Parathyroid adenoma (tissue), 2 donors: ENCODE results near the gene RPS6KB2.
A peak's percentile ranks its signal among the peaks of the same experiment; 100 is the strongest.

Experiments used
- H2AFZ ChIP-seq: fragments of 300-600 bp; sonication (generic); one replicate; pipeline ENCODE4 v1.7.0; 2017; ENCODE audit warnings: antibody characterized with exemption, mild to moderate bottlenecking
- H3K27ac ChIP-seq: fragments of 300-600 bp; sonication (generic); one replicate; pipeline ENCODE4 v1.7.0; 2017
- H3K27me3 ChIP-seq: fragments of 300-600 bp; sonication (generic); one replicate; pipeline ENCODE4 v1.7.0; 2017; ENCODE audit warnings: low read length; ENCODE audit not compliant: control insufficient read depth, insufficient read depth
- H3K36me3 ChIP-seq: fragments of 300-600 bp; sonication (generic); one replicate; pipeline ENCODE4 v1.7.0; 2017; ENCODE audit warnings: low read length; ENCODE audit not compliant: control insufficient read depth, insufficient read depth
- H3K4me1 ChIP-seq: fragments of 300-600 bp; sonication (generic); one replicate; pipeline ENCODE4 v1.7.0; 2017; ENCODE audit warnings: control low read depth
- H3K4me2 ChIP-seq: fragments of 300-600 bp; sonication (generic); one replicate; pipeline ENCODE4 v1.7.0; 2017; ENCODE audit warnings: low read length
- H3K4me3 ChIP-seq: fragments of 300-600 bp; sonication (generic); one replicate; pipeline ENCODE4 v1.7.0; 2017; ENCODE audit warnings: low read depth, low read length
- H3K79me2 ChIP-seq: fragments of 300-600 bp; sonication (generic); one replicate; pipeline ENCODE4 v1.7.0; 2017; ENCODE audit warnings: control low read depth
- H3K9ac ChIP-seq: fragments of 300-600 bp; sonication (generic); one replicate; pipeline ENCODE4 v1.7.0; 2017; ENCODE audit warnings: mild to moderate bottlenecking
- H3K9me3 ChIP-seq: fragments of 300-600 bp; sonication (generic); one replicate; pipeline ENCODE4 v1.7.0; 2017; ENCODE audit warnings: low read length; ENCODE audit not compliant: control insufficient read depth
- TF ChIP-seq, protein P1 (sequence below): fragments of 300-600 bp; sonication (generic); IDR thresholded peaks from one replicate; pipeline ENCODE4 v1.7.0; 2017; ENCODE audit warnings: antibody characterized with exemption, mild to moderate bottlenecking
- donor health status: primary hyperparathyroidism.

Gene RPS6KB2

DNA sequence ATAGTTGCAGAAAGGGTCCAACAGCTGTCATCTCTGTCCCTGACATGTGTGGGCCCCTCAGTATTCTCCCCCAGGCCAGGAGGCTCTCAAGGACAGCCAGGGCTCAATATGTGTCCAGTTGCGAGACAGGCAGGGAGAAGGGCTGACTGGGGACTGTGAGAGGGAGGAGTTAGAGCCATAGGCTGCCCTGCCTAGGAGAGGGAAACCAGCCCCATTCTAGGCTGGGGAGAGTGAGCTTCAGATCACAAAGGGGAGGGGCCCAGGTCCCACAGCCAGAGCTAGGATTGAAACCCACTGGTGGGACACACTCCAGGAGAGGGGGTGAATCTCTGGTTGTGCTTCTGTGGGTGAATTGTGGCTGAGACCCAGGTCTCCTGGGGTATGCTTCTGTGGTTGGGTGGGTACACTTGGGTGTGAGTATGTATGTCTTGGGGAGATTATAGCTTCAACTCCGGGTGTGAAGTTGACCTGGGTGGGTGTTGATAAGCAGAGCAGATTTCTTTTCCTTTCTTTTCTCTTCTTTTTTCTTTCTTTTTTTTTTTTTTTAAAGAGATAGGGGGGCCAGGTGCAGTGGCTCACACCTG lies 14.9 kb upstream of the RPS6KB2 start:
- Histone ChIP-seq H3K4me1 (no peaks in the 10 kb centered on the region), H3K9ac (no peak overlapping the region)

DNA sequence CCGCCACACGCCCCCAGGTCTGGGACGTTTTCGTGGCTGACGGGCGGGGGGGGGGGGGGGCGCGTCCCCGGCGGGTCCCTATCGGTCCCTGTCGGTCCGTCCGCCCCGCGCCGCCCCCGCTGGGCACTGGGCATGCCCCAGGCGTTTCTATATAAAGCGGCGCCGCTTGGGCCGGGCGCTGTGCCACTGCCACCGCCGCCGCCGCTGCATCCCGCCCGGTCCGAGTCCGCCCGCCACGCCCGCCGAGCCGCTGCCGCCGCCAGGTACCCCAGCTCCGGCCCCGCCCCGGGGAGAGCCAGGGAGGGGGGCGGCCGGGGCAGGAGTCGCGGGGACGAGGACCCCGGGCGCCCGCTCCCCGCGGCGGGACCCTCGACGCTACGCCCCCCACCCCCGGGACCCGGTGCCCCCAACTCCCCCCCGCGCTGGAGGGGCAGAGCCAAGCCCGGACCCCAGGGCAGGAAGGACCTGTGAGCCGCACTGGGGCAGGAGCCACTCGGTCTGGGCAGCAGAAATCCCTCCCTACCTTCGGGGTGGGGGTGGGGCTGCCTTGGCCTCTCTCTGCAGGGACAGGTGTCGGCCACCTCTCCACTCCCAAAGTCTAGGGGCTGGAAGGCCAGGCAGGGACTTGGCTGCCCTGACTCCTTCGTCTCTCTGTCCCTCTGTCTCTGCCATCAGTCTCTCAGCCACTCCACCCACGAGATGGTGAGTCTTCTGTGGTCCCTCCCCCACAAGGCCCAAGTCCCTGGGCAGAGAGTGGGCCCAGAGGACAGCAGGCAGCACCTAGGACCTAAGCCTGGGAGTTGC lies 12.6 kb upstream of the RPS6KB2 start, which contains the start of gene CARNS1:
CARNS1 (plus strand) TSS at position 178 of the 804 bp plus-strand sequence; CDS start at position 700, 522 bp downstream.
- no peak within 1 kb of the TSS for H3K9ac ChIP-seq
- no peak within 1 kb of the TSS for H3K27ac ChIP-seq

More for the DNA sequence above, 14.9 kb upstream of the RPS6KB2 start:
- H3K27ac ChIP-seq = no peak overlapping the region
- no peaks in the 10 kb centered on the region for H3K36me3 ChIP-seq
- H3K4me3 ChIP-seq = no peak overlapping the region
- H3K4me2 ChIP-seq = no peak overlapping the region
- no peak overlapping the region for H2AFZ ChIP-seq
- no peaks in the 10 kb centered on the region for H3K79me2 ChIP-seq
- no peaks in the 10 kb centered on the region for H3K27me3 ChIP-seq
- no peaks in the 10 kb centered on the region for H3K9me3 ChIP-seq
- TF ChIP-seq, protein P1, sequence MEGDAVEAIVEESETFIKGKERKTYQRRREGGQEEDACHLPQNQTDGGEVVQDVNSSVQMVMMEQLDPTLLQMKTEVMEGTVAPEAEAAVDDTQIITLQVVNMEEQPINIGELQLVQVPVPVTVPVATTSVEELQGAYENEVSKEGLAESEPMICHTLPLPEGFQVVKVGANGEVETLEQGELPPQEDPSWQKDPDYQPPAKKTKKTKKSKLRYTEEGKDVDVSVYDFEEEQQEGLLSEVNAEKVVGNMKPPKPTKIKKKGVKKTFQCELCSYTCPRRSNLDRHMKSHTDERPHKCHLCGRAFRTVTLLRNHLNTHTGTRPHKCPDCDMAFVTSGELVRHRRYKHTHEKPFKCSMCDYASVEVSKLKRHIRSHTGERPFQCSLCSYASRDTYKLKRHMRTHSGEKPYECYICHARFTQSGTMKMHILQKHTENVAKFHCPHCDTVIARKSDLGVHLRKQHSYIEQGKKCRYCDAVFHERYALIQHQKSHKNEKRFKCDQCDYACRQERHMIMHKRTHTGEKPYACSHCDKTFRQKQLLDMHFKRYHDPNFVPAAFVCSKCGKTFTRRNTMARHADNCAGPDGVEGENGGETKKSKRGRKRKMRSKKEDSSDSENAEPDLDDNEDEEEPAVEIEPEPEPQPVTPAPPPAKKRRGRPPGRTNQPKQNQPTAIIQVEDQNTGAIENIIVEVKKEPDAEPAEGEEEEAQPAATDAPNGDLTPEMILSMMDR = no peak

DNA sequence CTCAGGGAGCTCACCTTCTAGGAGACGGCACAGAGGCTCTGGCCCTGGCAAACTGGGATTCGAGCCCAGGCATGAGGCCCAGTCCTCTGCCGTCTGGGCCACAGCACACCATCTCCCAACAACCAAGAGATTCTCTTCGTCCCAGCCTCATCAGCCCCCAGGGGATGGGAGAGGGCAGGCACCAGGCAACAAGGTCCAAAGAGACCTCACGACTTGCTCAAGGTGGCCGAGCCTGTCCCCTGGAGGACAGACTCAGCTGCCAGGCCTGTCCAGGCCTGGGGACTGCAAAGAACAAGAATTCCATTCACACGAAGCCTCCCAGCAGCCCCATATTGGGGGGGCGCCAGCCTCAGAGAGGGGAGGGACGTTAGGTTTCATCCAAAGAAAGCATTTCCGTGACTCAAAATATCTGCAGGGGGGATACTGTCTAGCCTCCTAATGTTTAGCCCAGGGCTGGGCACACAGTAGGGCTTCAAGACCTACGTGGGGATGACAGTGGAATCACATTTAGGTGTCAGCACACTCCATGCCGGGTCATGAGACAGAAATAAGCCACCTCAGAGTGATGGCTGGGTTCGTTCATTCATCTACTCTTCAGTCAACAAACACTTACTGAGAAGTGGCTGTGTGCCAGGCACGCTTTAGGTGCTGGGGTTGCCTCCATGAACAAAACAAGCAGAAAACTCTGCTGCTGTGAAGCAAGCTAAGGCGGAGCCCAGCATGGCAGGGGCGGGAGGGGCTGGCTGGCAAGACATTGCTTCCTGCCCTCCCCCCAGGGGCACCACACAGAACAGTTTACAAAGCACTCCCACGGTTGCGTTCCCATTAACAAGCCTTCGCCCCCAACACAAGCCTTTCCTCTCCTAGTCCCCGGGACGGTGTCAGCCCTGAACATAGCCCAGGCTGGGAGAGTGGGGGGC lies 11.6 kb upstream of the RPS6KB2 start:
- H3K9me3 ChIP-seq = no peaks in the 10 kb centered on the region
- TF ChIP-seq, protein P1 = no peak
- no peak overlapping the region for H3K4me3 ChIP-seq
- no peak overlapping the region for H3K4me2 ChIP-seq
- no peak overlapping the region for H3K9ac ChIP-seq
- no peaks in the 10 kb centered on the region for H3K27me3 ChIP-seq
- no peaks in the 10 kb centered on the region for H3K36me3 ChIP-seq
- peaks cover 16% of the 10 kb centered on the region for H3K4me1 ChIP-seq
- H3K79me2 ChIP-seq = no peaks in the 10 kb centered on the region
- H3K27ac ChIP-seq = no peak overlapping the region
- no peak overlapping the region for H2AFZ ChIP-seq

More for the DNA sequence above, 12.6 kb upstream of the RPS6KB2 start, which contains the start of gene CARNS1:
- Histone ChIP-seq H3K79me2 (no peaks in the 10 kb centered on the region), H2AFZ (peak within 1 kb of the TSS; percentile 56), H3K9me3 (no peaks in the 10 kb centered on the region), H3K27me3 (no peaks in the 10 kb centered on the region), H3K4me1 (peaks cover 16% of the 10 kb centered on the region), H3K4me3 (no peak within 1 kb of the TSS), H3K36me3 (no peaks in the 10 kb centered on the region), H3K4me2 (peak within 1 kb of the TSS; percentile 3)
- TF ChIP-seq, protein P1 = no peak

DNA sequence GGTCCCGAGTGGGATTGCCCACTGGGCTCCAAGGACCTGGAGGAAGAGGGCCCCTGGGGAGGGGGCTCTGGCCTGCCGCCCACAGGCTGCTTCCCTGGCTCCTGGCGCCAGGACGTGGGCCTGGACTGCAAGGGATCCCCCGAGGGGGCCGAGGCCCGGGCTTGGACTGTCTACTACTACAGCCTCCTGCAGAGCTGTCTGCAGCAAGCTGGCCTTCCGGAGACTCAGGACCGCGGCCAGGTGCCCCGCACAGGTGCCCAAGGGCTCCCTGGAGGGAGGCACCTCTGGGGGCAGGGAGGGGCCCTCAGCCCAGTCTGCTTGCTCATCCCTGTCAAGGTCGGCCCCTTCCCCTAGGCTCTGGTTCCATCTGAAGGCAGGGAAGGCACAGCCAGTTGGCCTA lies 10.9 kb upstream of the RPS6KB2 start:
- Histone ChIP-seq H3K27me3 (no peaks in the 10 kb centered on the region), H3K27ac (peak overlapping the region; percentile 78), H3K4me1 (peaks cover 16% of the 10 kb centered on the region), H3K4me2 (no peak overlapping the region), H3K9ac (no peak overlapping the region), H3K36me3 (no peaks in the 10 kb centered on the region), H3K79me2 (no peaks in the 10 kb centered on the region), H2AFZ (no peak overlapping the region), H3K4me3 (no peak overlapping the region), H3K9me3 (no peaks in the 10 kb centered on the region)
- TF ChIP-seq, protein P1 = no peak
